Caco-2 (cell line): Measurements from ENCODE around the gene SLC38A9. TPM values are rescaled to one million over a fixed set of nuclear protein-coding genes. Genes with fewer than 3 reads are reported as not detected.

Experiments used
- BruUV-seq: library from RNA; stranded (reverse); fragments of 400-500 nt; replicated peaks from 2 replicates; lab custom pipeline; 2021; lab: Mats Ljungman, UMichigan
- CTCF ChIA-PET: fragments of 300-600 bp; sonication (Branson Sonifier 250); formaldehyde crosslinking; loops from one replicate; lab custom pipeline; 2022; ENCODE audit warnings: antibody characterized with exemption; lab: Charles Lee
- POLR2A ChIA-PET: fragments of 300-600 bp; sonication (Branson Sonifier 250); formaldehyde crosslinking; loops from one replicate; lab custom pipeline; 2022; ENCODE audit warnings: antibody characterized with exemption; lab: Charles Lee
- DNase-seq, 2 experiments: peaks; one replicate each; pipeline versions ENCODE4 v3.0.0 to v3.0.0-alpha.2; 2020 to 2022
- H3K27me3 ChIP-seq: replicated peaks from 2 replicates; pipeline ENCODE4 v1.6.0; 2011; ENCODE audit warnings: low read length; ENCODE audit not compliant: control insufficient read depth, insufficient read depth
- H3K36me3 ChIP-seq: 2 replicates; pipeline ENCODE4 v1.5.1; 2011; ENCODE audit warnings: low read length; ENCODE audit not compliant: control insufficient read depth, insufficient read depth
- H3K4me1 ChIP-seq: fragments of 250-450 bp; sonication (Bioruptor Pico); 2 replicates; pipeline ENCODE4 v1.5.1; 2020; ENCODE audit warnings: mild to moderate bottlenecking
- H3K4me3 ChIP-seq: 2 replicates; pipeline ENCODE4 v1.5.1; 2011; ENCODE audit warnings: low read depth, mild to moderate bottlenecking, control low read depth, low read length
- H3K9me3 ChIP-seq: fragments of 250-450 bp; sonication (Bioruptor Pico); 2 replicates; pipeline ENCODE4 v1.5.1; 2020; ENCODE audit warnings: mild to moderate bottlenecking, moderate library complexity
- H3K27ac Mint-ChIP-seq: one replicate; pipeline ENCODE4 v1.8.0; 2022; ENCODE audit warnings: mixed read lengths; ENCODE audit not compliant: unreplicated experiment
- H3K27me3 Mint-ChIP-seq: one replicate; pipeline ENCODE4 v1.8.0; 2022; ENCODE audit warnings: mixed read lengths; ENCODE audit not compliant: insufficient read depth, unreplicated experiment
- H3K36me3 Mint-ChIP-seq: one replicate; pipeline ENCODE4 v1.8.0; 2022; ENCODE audit warnings: mild to moderate bottlenecking, mixed read lengths; ENCODE audit not compliant: insufficient read depth, unreplicated experiment
- H3K4me1 Mint-ChIP-seq: one replicate; pipeline ENCODE4 v1.8.0; 2022; ENCODE audit warnings: low read depth, mixed read lengths; ENCODE audit not compliant: unreplicated experiment
- H3K4me3 Mint-ChIP-seq: one replicate; pipeline ENCODE4 v1.8.0; 2022; ENCODE audit warnings: mild to moderate bottlenecking, moderate library complexity, mixed read lengths; ENCODE audit not compliant: unreplicated experiment
- H3K9me3 Mint-ChIP-seq: one replicate; pipeline ENCODE4 v1.8.0; 2022; ENCODE audit warnings: mixed read lengths; ENCODE audit not compliant: unreplicated experiment
- intact Hi-C: fragments of 100-400 bp; cut with micrococcal nuclease; formaldehyde crosslinking; loops from one replicate; pipeline ENCODE4 v1.10.0; 2022; ENCODE audit not compliant: unreplicated experiment
- total RNA-seq: library from RNA; stranded (reverse); gene quantifications from 2 replicates; pipeline ENCODE4 v1.2.3, GENCODE V29; 2022
- TF ChIP-seq, protein P1 (sequence below), 2 experiments: fragments of 200-600 bp in 1 of 2; IDR thresholded peaks; 1 replicate in 1 of 2; 2 replicates in 1 of 2; pipeline versions ENCODE4 v1.5.1 to v1.8.0; 2011 to 2022; ENCODE audit warnings: antibody characterized with exemption in 1 of 2, control low read depth in 1 of 2, inconsistent platforms in 1 of 2, low read depth in 1 of 2, low read length in 1 of 2, mild to moderate bottlenecking in 1 of 2, moderate library complexity in 1 of 2; ENCODE audit not compliant: insufficient read depth in 1 of 2, severe bottlenecking in 1 of 2, unreplicated experiment in 1 of 2

The SLC38A9 gene
- total RNA-seq, 1 experiment from 2014 or later = 66.9 TPM

DNA sequence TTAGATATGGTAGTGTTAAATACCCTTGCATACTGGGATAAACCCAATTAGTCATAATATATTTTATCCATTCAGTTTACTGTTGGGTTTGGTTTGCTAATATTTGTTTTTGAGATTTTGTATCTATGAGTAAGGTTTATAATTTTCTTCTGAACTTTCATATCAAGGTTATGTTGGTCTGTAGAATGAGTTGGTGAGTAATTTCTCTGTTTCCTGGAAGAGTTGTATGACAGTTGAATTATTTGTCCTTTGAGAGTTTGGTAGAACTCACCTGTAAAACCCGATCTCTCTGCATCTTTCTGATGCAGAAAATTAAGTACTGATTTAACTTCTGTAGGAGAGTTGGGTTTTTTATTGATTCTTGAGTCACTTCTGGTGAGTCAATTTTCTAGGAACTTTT is 46.1 kb upstream of the SLC38A9 start:
- Histone ChIP-seq H3K9me3 (no peaks in the 10 kb centered on the region), H3K4me3 (no peak overlapping the region), H3K27me3 (no peaks in the 10 kb centered on the region), H3K4me1 (no peaks in the 10 kb centered on the region), H3K36me3 (no peaks in the 10 kb centered on the region)
- BruUV-seq = no TSS peak
- ChIA-PET CTCF (interaction anchor here (0.7 kb wide), 1 partner anchor 120 kb away, joined by 6 read pairs; no protein-coding TSS in a partner anchor), POLR2A (interaction anchor here (0.7 kb wide), 1 partner anchor 26 kb away, joined by 3 read pairs; no protein-coding TSS in a partner anchor)
- intact Hi-C loops = no loop called here
- TF ChIP-seq, protein P1, sequence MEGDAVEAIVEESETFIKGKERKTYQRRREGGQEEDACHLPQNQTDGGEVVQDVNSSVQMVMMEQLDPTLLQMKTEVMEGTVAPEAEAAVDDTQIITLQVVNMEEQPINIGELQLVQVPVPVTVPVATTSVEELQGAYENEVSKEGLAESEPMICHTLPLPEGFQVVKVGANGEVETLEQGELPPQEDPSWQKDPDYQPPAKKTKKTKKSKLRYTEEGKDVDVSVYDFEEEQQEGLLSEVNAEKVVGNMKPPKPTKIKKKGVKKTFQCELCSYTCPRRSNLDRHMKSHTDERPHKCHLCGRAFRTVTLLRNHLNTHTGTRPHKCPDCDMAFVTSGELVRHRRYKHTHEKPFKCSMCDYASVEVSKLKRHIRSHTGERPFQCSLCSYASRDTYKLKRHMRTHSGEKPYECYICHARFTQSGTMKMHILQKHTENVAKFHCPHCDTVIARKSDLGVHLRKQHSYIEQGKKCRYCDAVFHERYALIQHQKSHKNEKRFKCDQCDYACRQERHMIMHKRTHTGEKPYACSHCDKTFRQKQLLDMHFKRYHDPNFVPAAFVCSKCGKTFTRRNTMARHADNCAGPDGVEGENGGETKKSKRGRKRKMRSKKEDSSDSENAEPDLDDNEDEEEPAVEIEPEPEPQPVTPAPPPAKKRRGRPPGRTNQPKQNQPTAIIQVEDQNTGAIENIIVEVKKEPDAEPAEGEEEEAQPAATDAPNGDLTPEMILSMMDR (IDR thresholded peaks at IDR 0.05; ENCODE audit: insufficient read depth in 1 of 2, low read depth in 1 of 2, low read length in 1 of 2, severe bottlenecking in 1 of 2, unreplicated experiment in 1 of 2) = no peak
- DNase-seq = no peak
- H3K36me3 Mint-ChIP-seq = no peaks in the 10 kb centered on the region
- H3K9me3 Mint-ChIP-seq = no peaks in the 10 kb centered on the region
- H3K27me3 Mint-ChIP-seq = peaks cover 3% of the 10 kb centered on the region
- H3K27ac Mint-ChIP-seq = no peak overlapping the region
- no peaks in the 10 kb centered on the region for H3K4me1 Mint-ChIP-seq
- no peak overlapping the region for H3K4me3 Mint-ChIP-seq

DNA sequence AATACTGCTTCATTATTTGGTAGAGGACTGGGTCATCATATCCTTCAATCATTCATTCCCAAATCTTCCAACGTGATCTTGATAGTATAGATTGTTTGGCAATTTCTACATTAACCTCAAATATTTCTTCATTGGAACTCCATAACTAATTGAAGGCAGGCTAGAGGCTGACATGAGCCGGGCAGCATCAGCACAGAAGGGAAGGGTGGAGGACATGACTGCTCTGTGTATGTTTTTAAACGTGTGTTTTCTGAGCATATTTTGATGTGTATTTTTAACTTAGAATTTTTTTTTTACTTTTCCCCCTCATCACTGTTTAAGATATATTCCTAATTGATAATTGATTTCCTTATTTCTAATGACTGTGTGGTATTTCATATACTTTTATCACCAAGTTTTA is 38.4 kb upstream of the SLC38A9 start:
- H3K4me3 Mint-ChIP-seq = no peak overlapping the region
- no peaks in the 10 kb centered on the region for H3K9me3 ChIP-seq
- H3K4me3 ChIP-seq = no peak overlapping the region
- TF ChIP-seq, protein P1 (IDR thresholded peaks at IDR 0.05; ENCODE audit: insufficient read depth in 1 of 2, low read depth in 1 of 2, low read length in 1 of 2, severe bottlenecking in 1 of 2, unreplicated experiment in 1 of 2) = no peak
- H3K27ac Mint-ChIP-seq = no peak overlapping the region
- no peaks in the 10 kb centered on the region for H3K4me1 Mint-ChIP-seq
- H3K36me3 Mint-ChIP-seq = no peaks in the 10 kb centered on the region
- H3K4me1 ChIP-seq = no peaks in the 10 kb centered on the region
- no peaks in the 10 kb centered on the region for H3K27me3 ChIP-seq
- no peaks in the 10 kb centered on the region for H3K36me3 ChIP-seq
- no peak for DNase-seq
- no peaks in the 10 kb centered on the region for H3K27me3 Mint-ChIP-seq
- intact Hi-C loops = no loop called here
- no peaks in the 10 kb centered on the region for H3K9me3 Mint-ChIP-seq
- ChIA-PET POLR2A (no interaction called here), CTCF (no interaction called here)
- BruUV-seq = no TSS peak

DNA sequence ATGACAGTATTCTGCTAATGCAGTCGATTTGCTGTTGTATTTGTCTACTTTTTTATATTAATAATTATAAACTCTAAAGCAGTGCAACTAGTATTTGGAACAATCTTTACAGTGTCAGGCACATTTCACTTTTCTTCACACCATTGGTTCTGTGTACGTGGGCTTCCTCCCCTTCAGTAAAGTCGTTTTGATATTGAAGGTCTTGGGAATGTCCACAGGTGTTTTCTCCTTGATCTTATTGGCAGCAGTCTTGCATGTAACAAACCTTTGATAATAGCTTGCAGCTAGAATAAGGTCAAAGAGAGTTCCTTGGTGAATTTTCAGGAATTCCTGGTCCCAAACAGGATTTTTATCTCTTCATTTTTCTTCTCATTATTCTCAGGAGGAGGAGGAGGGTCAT is 37.9 kb upstream of the SLC38A9 start:
- no peaks in the 10 kb centered on the region for H3K4me1 ChIP-seq
- intact Hi-C loops = no loop called here
- TF ChIP-seq, protein P1 (IDR thresholded peaks at IDR 0.05; ENCODE audit: insufficient read depth in 1 of 2, low read depth in 1 of 2, low read length in 1 of 2, severe bottlenecking in 1 of 2, unreplicated experiment in 1 of 2) = no peak
- no peak overlapping the region for H3K27ac Mint-ChIP-seq
- no peaks in the 10 kb centered on the region for H3K36me3 Mint-ChIP-seq
- no peaks in the 10 kb centered on the region for H3K36me3 ChIP-seq
- H3K9me3 ChIP-seq = no peaks in the 10 kb centered on the region
- H3K9me3 Mint-ChIP-seq = no peaks in the 10 kb centered on the region
- H3K27me3 ChIP-seq = no peaks in the 10 kb centered on the region
- DNase-seq = no peak
- no peak overlapping the region for H3K4me3 Mint-ChIP-seq
- H3K27me3 Mint-ChIP-seq = no peaks in the 10 kb centered on the region
- no peaks in the 10 kb centered on the region for H3K4me1 Mint-ChIP-seq
- ChIA-PET CTCF (no interaction called here), POLR2A (no interaction called here)
- no TSS peak for BruUV-seq
- H3K4me3 ChIP-seq = no peak overlapping the region
